MM.1S (cell line): ENCODE measurements around the gene CPLX3.

Experiments used
- DNase-seq: peaks from one replicate; pipeline ENCODE4 v3.0.0-alpha.2; 2015
- H2AFZ ChIP-seq: fragments of 300-600 bp; sonication (generic); 2 replicates; pipeline ENCODE4 v1.6.0; 2016; ENCODE audit warnings: antibody characterized with exemption, low read length
- H3F3A ChIP-seq: fragments of 300-600 bp; sonication (generic); 2 replicates; pipeline ENCODE4 v1.6.1; 2016; ENCODE audit warnings: mild to moderate bottlenecking, antibody characterized with exemption, low read length, moderate library complexity, mixed read lengths; ENCODE audit not compliant: insufficient read depth
- H3K27ac ChIP-seq: fragments of 300-600 bp; sonication (generic); 2 replicates; pipeline ENCODE4 v1.5.1; 2016; ENCODE audit warnings: mild to moderate bottlenecking, low read length
- H3K27me3 ChIP-seq: fragments of 300-600 bp; sonication (generic); replicated peaks from 2 replicates; pipeline ENCODE4 v1.6.0; 2016; ENCODE audit warnings: low read length; ENCODE audit not compliant: insufficient read depth
- H3K36me3 ChIP-seq: fragments of 300-600 bp; sonication (generic); replicated peaks from 2 replicates; pipeline ENCODE4 v1.6.1; 2016; ENCODE audit warnings: mild to moderate bottlenecking, low read length, mixed read lengths; ENCODE audit not compliant: insufficient read depth
- H3K4me1 ChIP-seq: fragments of 300-600 bp; sonication (generic); 2 replicates; pipeline ENCODE4 v1.6.1; 2016; ENCODE audit warnings: low read length, mixed read lengths
- H3K4me2 ChIP-seq: fragments of 300-600 bp; sonication (generic); 2 replicates; pipeline ENCODE4 v1.6.0; 2016; ENCODE audit warnings: low read depth, low read length
- H3K4me3 ChIP-seq: fragments of 300-600 bp; sonication (generic); 2 replicates; pipeline ENCODE4 v1.5.1; 2016; ENCODE audit warnings: low read length, mixed read lengths
- H3K79me2 ChIP-seq: fragments of 300-600 bp; sonication (generic); 2 replicates; pipeline ENCODE4 v1.6.1; 2016; ENCODE audit warnings: mixed run types, low read length, mixed read lengths
- H3K9ac ChIP-seq: fragments of 300-600 bp; sonication (generic); 2 replicates; pipeline ENCODE4 v1.6.1; 2016; ENCODE audit warnings: low read length, mixed read lengths
- H3K9me2 ChIP-seq: fragments of 300-600 bp; sonication (generic); replicated peaks from 2 replicates; pipeline ENCODE4 v1.6.1; 2016; ENCODE audit warnings: mild to moderate bottlenecking, low read length, mixed read lengths; ENCODE audit not compliant: insufficient read depth
- H3K9me3 ChIP-seq: fragments of 300-600 bp; sonication (generic); replicated peaks from 2 replicates; pipeline ENCODE4 v1.6.1; 2016; ENCODE audit warnings: mild to moderate bottlenecking, low read length, mixed read lengths; ENCODE audit not compliant: insufficient read depth
- H4K20me1 ChIP-seq: fragments of 300-600 bp; sonication (generic); 2 replicates; pipeline ENCODE4 v1.6.1; 2016; ENCODE audit warnings: mild to moderate bottlenecking, low read length, moderate library complexity, mixed read lengths; ENCODE audit not compliant: insufficient read depth
- CTCF ChIP-seq: fragments of 300-600 bp; sonication (generic); IDR thresholded peaks from 2 replicates; pipeline ENCODE4 v1.5.1; 2016; ENCODE audit warnings: antibody characterized with exemption, low read length, mixed read lengths
- EZH2 ChIP-seq: fragments of 300-600 bp; sonication (generic); optimal IDR thresholded peaks from 2 replicates; pipeline ENCODE3; 2017; ENCODE audit warnings: low read depth, mild to moderate bottlenecking, antibody characterized with exemption, low read length, mixed read lengths
- EZH2phosphoT487 ChIP-seq: fragments of 300-600 bp; sonication (generic); IDR thresholded peaks from 2 replicates; pipeline ENCODE4 v1.6.1; 2018; ENCODE audit warnings: antibody characterized with exemption, low read length

CPLX3 gene

GRCh38 chr15:74851960-74852359, 25.5 kb downstream of the CPLX3 start:
- Histone ChIP-seq H3K79me2 (peaks cover 18% of the 10 kb centered on the region), H3K4me1 (no peaks in the 10 kb centered on the region), H3K36me3 (no peaks in the 10 kb centered on the region), H2AFZ (no peak overlapping the region), H3K9ac (no peak overlapping the region), H3F3A (no peaks in the 10 kb centered on the region), H3K9me3 (no peaks in the 10 kb centered on the region), H4K20me1 (no peaks in the 10 kb centered on the region), H3K4me3 (no peak overlapping the region), H3K9me2 (no peaks in the 10 kb centered on the region), H3K27ac (no peak overlapping the region), H3K27me3 (no peaks in the 10 kb centered on the region), H3K4me2 (no peak overlapping the region)
- no peak for TF ChIP-seq EZH2
- TF ChIP-seq EZH2phosphoT487: no peak
- TF ChIP-seq CTCF: no peak
- DNase-seq: no peak

- TF ChIP-seq EZH2: no peak
- TF ChIP-seq EZH2phosphoT487: no peak
- TF ChIP-seq CTCF: no peak
These were observed 28.1 kb downstream of the CPLX3 start for GRCh38 chr15:74854453-74855022.

DNA sequence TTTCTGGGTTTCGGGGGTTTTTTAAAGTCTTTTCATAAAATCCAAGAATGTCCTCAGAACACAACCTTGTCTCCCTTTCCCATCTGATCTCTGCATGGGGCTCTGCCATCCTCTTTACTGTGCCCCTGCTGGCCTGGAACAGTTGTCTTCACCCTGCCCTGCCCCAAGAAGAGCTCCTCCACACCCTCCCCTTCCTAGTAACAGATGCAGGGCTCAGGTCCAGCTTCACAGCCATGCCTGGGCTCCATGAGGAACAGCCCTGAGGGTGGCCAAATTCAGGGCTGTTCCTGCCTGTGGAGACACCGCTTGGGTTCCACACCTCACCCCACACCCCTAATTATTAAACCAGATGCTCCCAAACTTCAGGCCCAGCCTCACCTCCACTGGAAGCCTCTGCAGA, 29.4 kb downstream of the CPLX3 start:
- H3K36me3 ChIP-seq: no peaks in the 10 kb centered on the region
- H3K4me1 ChIP-seq: peaks cover 4% of the 10 kb centered on the region; the same call in 1 of the 2 replicates
- H4K20me1 ChIP-seq: no peaks in the 10 kb centered on the region
- H3K9me3 ChIP-seq: no peaks in the 10 kb centered on the region
- H3K79me2 ChIP-seq: peaks cover 52% of the 10 kb centered on the region
- H2AFZ ChIP-seq: no peak overlapping the region
- H3F3A ChIP-seq: no peaks in the 10 kb centered on the region
- no peak overlapping the region for H3K9ac ChIP-seq
- no peak overlapping the region for H3K4me3 ChIP-seq
- no peak overlapping the region for H3K27ac ChIP-seq
- TF ChIP-seq EZH2 (no peak), CTCF (no peak), EZH2phosphoT487 (no peak)
- H3K9me2 ChIP-seq: no peaks in the 10 kb centered on the region
- no peak overlapping the region for H3K4me2 ChIP-seq
- no peaks in the 10 kb centered on the region for H3K27me3 ChIP-seq
- DNase-seq: no peak

More at GRCh38 chr15:74854453-74855022, 28.1 kb downstream of the CPLX3 start:
- no peaks in the 10 kb centered on the region for H3K27me3 ChIP-seq
- no peaks in the 10 kb centered on the region for H3K9me2 ChIP-seq
- H3K27ac ChIP-seq: no peak overlapping the region
- peaks cover 4% of the 10 kb centered on the region; the same call in 1 of the 2 replicates for H3K4me1 ChIP-seq
- H4K20me1 ChIP-seq: no peaks in the 10 kb centered on the region
- no peak overlapping the region for H3K4me3 ChIP-seq
- no peaks in the 10 kb centered on the region for H3F3A ChIP-seq
- no peaks in the 10 kb centered on the region for H3K9me3 ChIP-seq
- H3K79me2 ChIP-seq: peaks cover 44% of the 10 kb centered on the region
- no peak overlapping the region for H3K9ac ChIP-seq
- DNase-seq: no peak
- no peak overlapping the region for H2AFZ ChIP-seq
- no peaks in the 10 kb centered on the region for H3K36me3 ChIP-seq
- H3K4me2 ChIP-seq: no peak overlapping the region
